Measurements from ENCODE around the gene CCDC9B.

Gene CCDC9B

DNA sequence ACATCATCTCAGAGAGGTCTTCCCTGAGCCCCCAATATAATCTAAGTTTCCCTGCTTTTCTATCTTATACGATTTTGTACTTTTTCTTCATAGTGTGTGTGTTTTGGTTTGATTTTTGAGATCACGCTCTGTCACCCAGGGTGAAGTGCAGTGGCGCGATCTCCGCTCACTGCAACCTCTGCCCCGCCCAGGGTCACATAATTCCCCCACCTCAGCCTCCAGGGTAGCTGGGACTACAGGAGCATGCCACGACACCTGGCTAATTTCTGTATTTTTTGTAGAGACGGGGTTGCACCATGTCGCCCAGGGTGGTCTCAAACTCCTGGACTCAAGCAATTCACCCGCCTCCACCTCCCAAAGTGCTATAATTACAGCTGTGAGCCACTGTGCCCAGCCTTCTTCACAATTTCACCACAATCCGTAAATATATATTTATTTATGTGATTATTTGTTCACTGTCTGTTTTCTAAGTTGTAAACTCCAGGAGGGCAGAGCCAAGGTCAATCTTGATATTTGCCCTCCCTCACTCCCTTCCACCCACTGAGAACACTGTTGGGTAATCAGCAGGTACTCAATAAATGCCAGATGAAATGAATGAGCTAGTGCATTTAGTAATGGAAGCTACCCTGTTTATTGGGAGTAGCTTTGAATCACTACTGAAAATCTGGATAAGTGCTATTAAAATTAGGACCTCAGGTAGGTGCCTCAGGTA, 41.2 kb upstream of the CCDC9B start:
- ChIA-PET CTCF (interaction anchor here (0.7 to 1.8 kb wide), 12 partner anchors 10 to 165 kb away, joined by 3 to 16 read pairs (median 4); partner anchors contain the start of gene INAFM2), POLR2A (interaction anchor here (0.6 kb wide), 1 partner anchor 196 kb away, joined by 3 read pairs; no protein-coding TSS in a partner anchor)
- no peak for DNase-seq (ENCODE audit: extremely low spot score)
- TF ChIP-seq, protein P1, sequence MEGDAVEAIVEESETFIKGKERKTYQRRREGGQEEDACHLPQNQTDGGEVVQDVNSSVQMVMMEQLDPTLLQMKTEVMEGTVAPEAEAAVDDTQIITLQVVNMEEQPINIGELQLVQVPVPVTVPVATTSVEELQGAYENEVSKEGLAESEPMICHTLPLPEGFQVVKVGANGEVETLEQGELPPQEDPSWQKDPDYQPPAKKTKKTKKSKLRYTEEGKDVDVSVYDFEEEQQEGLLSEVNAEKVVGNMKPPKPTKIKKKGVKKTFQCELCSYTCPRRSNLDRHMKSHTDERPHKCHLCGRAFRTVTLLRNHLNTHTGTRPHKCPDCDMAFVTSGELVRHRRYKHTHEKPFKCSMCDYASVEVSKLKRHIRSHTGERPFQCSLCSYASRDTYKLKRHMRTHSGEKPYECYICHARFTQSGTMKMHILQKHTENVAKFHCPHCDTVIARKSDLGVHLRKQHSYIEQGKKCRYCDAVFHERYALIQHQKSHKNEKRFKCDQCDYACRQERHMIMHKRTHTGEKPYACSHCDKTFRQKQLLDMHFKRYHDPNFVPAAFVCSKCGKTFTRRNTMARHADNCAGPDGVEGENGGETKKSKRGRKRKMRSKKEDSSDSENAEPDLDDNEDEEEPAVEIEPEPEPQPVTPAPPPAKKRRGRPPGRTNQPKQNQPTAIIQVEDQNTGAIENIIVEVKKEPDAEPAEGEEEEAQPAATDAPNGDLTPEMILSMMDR (IDR thresholded peaks at IDR 0.05; ENCODE audit: control extremely low read depth, extremely low read depth, low read depth, missing control alignments) = no peak

DNA sequence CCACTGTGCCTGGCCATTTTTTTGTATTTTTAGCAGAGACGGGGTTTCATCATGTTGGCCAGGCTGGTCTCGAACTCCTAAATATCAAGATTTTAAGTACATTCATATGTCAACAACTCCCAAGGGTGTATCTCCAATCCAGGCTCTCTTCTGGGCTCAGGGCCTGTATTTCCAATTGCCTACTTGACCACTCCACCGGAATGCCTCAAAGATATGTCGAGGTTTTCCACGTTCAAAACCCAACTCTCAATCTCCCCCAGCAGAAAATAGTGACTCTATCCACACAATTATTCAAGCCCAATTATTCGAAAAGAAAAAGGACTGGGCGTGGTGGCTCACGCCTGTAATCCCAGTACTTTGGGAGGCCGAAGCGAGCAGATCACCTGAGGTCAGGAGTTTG, 39.9 kb upstream of the CCDC9B start:
- TF ChIP-seq, protein P1 (IDR thresholded peaks at IDR 0.05; ENCODE audit: control extremely low read depth, extremely low read depth, low read depth, missing control alignments) = no peak
- POLR2A ChIA-PET = no interaction called here
- DNase-seq (ENCODE audit: extremely low spot score) = no peak
- CTCF ChIA-PET = interaction anchor here (0.8 to 1.0 kb wide), 3 partner anchors 12 to 20 kb away, joined by 3 read pairs; no protein-coding TSS in a partner anchor

DNA sequence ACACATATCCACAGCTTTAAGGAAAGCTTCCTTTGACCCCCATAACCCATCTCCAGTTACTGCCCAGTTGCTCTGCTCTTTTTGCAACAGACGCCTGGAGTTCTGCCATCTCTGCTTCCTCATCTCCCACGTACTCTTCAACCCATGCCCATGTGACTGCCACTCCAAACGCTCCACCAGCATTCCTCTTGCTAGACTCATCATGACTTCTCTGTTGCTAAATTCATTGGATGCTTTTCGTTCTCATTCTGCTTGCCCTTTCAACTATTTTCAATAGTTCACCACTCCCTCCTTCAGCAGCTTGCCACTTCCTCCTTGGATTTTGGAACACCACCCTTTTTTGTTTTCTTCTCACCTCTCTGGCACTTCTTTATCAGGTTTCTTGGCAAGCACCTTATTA, 39.1 kb upstream of the CCDC9B start:
- TF ChIP-seq, protein P1 (IDR thresholded peaks at IDR 0.05; ENCODE audit: control extremely low read depth, extremely low read depth, low read depth, missing control alignments) = no peak
- CTCF ChIA-PET = interaction anchor here (0.8 to 1.8 kb wide), 3 partner anchors 11 to 26 kb away, joined by 3 to 4 read pairs (median 3); partner anchors contain the start of gene IVD
- DNase-seq (ENCODE audit: extremely low spot score) = no peak
- POLR2A ChIA-PET = no interaction called here

DNA sequence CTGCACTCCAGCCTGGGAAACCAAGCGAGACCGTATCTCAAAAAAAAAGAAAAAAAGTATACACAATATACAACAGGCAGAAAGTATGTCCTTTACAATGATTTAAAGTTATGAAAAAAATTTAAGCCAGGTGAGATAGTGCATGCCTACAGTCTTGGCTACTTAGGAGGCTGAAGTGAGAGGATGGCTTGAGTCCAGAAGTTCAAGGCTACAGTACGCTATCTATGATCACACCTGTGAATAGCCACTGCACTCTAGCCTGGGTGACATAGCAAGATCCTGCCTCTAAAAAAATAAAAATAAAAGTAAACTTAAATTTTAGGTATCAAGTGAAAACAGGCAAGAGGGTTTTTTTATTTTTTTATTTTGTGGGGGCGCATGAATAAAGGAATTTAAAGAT, 38.6 kb upstream of the CCDC9B start:
- TF ChIP-seq, protein P1 (IDR thresholded peaks at IDR 0.05; ENCODE audit: control extremely low read depth, extremely low read depth, low read depth, missing control alignments) = no peak
- POLR2A ChIA-PET = no interaction called here
- CTCF ChIA-PET = interaction anchor here (1.8 kb wide), 1 partner anchor 26 kb away, joined by 4 read pairs; the partner anchor contains the start of gene IVD
- DNase-seq (ENCODE audit: extremely low spot score) = no peak

DNA sequence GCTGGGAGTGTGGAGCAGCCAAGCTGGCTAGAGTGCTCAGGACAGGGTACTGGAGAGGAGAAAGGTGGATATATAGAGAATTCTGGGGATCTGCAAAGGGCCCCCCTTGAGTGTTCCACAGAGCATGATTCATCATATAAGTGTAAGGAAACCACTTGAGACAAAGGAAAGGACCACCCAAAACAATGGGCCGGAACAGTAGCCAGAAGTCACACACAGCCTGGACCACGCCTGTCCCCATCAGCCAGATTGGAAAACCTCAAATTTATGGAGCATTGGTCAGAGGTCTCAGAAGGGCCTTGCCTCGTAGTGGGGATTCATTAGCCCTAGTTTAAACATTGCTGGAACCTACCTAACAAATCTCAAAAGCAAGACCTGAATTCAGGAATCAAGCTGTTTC, 36.9 kb upstream of the CCDC9B start:
- CTCF ChIA-PET = interaction anchor here (0.6 to 2.3 kb wide), 6 partner anchors 9 to 45 kb away, joined by 3 to 15 read pairs (median 3); no protein-coding TSS in a partner anchor
- POLR2A ChIA-PET = no interaction called here
- TF ChIP-seq, protein P1 (IDR thresholded peaks at IDR 0.05; ENCODE audit: control extremely low read depth, extremely low read depth, low read depth, missing control alignments) = no peak
- DNase-seq (ENCODE audit: extremely low spot score) = no peak

DNA sequence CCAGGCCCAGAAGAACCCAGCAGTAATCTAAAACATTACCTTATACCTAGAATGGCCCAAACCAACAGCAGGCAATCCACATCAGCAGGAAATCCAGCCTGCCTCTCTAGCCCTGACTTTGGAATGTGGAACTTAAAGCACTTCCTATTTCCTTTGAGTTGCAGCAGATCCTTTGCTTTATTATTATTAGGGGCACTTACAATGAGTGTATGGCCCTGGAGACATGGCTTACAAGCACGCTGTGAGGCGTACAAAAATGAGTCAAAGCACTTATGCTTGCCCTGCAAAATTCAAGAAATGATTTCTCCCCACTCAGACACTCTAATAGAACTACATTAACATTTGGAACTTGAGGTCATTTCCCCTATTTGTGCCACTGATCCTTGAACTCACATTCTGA, 32.2 kb upstream of the CCDC9B start:
- CTCF ChIA-PET = interaction anchor here (1.0 to 8.7 kb wide), 2 partner anchors 33 to 46 kb away, joined by 3 to 179 read pairs; no protein-coding TSS in a partner anchor
- no peak for DNase-seq (ENCODE audit: extremely low spot score)
- TF ChIP-seq, protein P1 (IDR thresholded peaks at IDR 0.05; ENCODE audit: control extremely low read depth, extremely low read depth, low read depth, missing control alignments) = no peak
- POLR2A ChIA-PET = no interaction called here

Measured in GM10248 (cell line).